ENCODE measurements around the gene TMED7. TPM values are rescaled to one million over a fixed set of nuclear protein-coding genes. Genes with fewer than 3 reads are reported as not detected.

The TMED7 gene
- total RNA-seq, 2 donors from 2014 or later, result 40.5 to 51.4 TPM

DNA sequence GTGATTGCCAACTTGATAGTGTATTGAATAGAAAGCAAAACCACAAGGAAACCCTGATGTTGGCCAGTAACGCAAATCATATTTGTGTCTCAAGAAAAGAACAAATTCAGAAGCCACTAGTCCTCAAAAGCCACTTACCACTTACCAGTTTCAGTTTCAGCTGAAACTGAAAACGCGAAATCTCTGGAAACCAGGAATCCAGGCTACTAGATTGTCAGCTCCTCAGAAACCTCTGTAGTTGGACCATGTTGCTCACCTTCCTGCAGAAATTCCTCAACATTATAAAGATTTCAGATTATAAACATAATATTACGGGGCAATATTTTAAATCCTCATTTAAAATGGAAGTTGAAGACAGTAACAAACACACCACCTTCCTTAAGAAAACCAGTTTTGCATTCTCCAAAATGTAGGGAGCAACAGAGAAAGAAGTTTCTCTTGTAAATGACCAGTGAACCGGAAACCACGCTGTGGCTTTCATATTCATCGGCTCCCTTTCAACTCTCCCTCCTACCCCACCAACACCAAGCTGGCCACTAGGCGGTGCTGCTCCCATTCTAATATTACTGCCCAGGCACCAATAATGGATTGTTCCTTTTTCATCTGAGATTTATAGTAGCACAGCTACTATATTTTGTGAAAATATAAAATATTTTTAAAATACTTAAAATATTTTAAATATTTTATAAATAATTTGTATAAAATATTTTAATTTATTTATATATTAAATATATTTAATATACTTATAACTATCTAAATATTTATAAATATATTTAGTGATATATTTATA lies 8.7 kb upstream of the TMED7 start:
- intact Hi-C loops (cut with DNase I), result loop anchor here (5.0 kb wide), 1 partner anchor 203 kb away; no protein-coding TSS in a partner anchor
- ATAC-seq, result peak; percentile 99

DNA sequence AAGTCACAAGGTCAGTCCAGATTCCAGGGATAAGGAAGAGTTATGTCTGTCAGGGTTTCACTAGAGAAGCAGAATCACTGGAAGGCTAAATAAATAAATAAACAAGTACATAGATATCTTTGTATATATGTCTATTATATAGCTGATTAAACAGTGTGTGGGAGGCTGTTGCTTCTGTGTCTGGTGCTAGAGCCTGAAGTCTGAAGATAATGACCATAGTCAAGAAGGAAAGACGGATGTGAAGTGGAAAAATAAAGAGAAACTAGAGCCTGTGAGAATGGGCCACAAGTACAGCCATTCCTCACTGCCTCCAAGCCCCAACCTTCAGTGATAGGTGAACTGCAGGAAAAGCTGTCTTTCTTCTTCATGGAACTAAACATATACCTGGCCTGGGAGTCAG lies 4.1 kb upstream of the TMED7 start:
- Histone ChIP-seq H3K4me3 (no peak overlapping the region), H3K27ac (no peak overlapping the region), H3K4me1 (peaks cover 8% of the 10 kb centered on the region), H3K9me3 (no peaks in the 10 kb centered on the region), H3K27me3 (no peaks in the 10 kb centered on the region), H3K36me3 (replicated peaks in 1 of 2; ENCODE audit: insufficient read depth in 1 of 2, low read depth in 2 of 2) (no peaks in the 10 kb centered on the region)
- intact Hi-C loops (cut with DNase I), result loop anchor here (5.0 kb wide), 1 partner anchor 207 kb away; no protein-coding TSS in a partner anchor
- TF ChIP-seq, protein P1, sequence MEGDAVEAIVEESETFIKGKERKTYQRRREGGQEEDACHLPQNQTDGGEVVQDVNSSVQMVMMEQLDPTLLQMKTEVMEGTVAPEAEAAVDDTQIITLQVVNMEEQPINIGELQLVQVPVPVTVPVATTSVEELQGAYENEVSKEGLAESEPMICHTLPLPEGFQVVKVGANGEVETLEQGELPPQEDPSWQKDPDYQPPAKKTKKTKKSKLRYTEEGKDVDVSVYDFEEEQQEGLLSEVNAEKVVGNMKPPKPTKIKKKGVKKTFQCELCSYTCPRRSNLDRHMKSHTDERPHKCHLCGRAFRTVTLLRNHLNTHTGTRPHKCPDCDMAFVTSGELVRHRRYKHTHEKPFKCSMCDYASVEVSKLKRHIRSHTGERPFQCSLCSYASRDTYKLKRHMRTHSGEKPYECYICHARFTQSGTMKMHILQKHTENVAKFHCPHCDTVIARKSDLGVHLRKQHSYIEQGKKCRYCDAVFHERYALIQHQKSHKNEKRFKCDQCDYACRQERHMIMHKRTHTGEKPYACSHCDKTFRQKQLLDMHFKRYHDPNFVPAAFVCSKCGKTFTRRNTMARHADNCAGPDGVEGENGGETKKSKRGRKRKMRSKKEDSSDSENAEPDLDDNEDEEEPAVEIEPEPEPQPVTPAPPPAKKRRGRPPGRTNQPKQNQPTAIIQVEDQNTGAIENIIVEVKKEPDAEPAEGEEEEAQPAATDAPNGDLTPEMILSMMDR (IDR thresholded peaks at IDR 0.05), result no peak
- no peak for TF ChIP-seq POLR2A (IDR thresholded peaks at IDR 0.05)
- ATAC-seq (no peak), DNase-seq (no peak)
- WGBS, 2 donors, result 53 to 83% methylated on average over 1 of the region's 1 CpG

More for the DNA sequence above, 8.7 kb upstream of the TMED7 start:
- peak in 2 of 3 donors; percentile 30 to 43 for TF ChIP-seq POLR2A (IDR thresholded peaks at IDR 0.05)
- TF ChIP-seq, protein P1 (IDR thresholded peaks at IDR 0.05), result peak; percentile 62 to 97 (median 96)
- WGBS, 2 donors, result 1 to 3% methylated on average over 8 of the region's 8 CpGs
- peaks cover 17% of the 10 kb centered on the region for H3K4me1 ChIP-seq
- no peaks in the 10 kb centered on the region for H3K9me3 ChIP-seq
- peak; percentile 87 to 94 (median 91) for DNase-seq
- no peaks in the 10 kb centered on the region for H3K36me3 ChIP-seq (replicated peaks in 1 of 2; ENCODE audit: insufficient read depth in 1 of 2, low read depth in 2 of 2)
- H3K27me3 ChIP-seq, result no peaks in the 10 kb centered on the region
- peak overlapping the region in 1 of 2 donors; percentile 4 for H3K4me3 ChIP-seq
- peak overlapping the region in 3 of 4 donors; percentile 67 to 87 (median 77) for H3K27ac ChIP-seq

DNA sequence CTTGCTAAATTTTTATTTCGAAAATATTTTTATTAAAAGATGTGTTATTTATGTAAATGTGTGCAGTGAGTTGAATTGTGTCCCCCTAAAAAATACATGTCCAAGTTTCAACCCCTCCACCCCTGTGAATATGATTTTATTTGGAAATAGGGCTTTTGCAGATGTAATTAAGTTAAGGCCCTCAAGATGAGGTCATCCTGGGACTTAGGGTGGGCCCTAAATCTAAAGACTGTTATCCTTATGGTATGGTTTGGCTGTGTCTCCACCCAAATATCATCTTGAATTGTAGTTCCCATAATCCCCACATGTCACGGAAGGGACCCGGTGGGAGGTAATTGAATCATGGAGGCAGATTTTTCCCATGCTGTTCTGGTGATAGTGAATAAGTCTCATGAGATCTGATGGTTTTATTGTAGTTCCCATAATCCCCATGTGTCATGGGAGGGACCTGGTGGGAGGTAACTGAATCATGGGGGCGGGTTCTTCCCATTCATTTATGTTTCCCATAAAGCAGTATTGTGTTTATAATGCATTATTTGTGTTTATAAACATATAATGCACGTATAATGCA lies 1.5 kb upstream of the TMED7 start:
- H3K4me1 ChIP-seq, result peaks cover 23% of the 10 kb centered on the region
- TF ChIP-seq, protein P1 (IDR thresholded peaks at IDR 0.05), result no peak
- no peak for TF ChIP-seq POLR2A (IDR thresholded peaks at IDR 0.05)
- no peaks in the 10 kb centered on the region for H3K9me3 ChIP-seq
- intact Hi-C loops (cut with DNase I), result no loop called here
- no peak overlapping the region for H3K27ac ChIP-seq
- ATAC-seq, result no peak
- no peak for DNase-seq
- no peaks in the 10 kb centered on the region for H3K36me3 ChIP-seq (replicated peaks in 1 of 2; ENCODE audit: insufficient read depth in 1 of 2, low read depth in 2 of 2)
- no peak overlapping the region for H3K4me3 ChIP-seq
- H3K27me3 ChIP-seq, result no peaks in the 10 kb centered on the region
- 77 to 85% methylated on average over 5 of the region's 5 CpGs for WGBS, 2 donors

DNA sequence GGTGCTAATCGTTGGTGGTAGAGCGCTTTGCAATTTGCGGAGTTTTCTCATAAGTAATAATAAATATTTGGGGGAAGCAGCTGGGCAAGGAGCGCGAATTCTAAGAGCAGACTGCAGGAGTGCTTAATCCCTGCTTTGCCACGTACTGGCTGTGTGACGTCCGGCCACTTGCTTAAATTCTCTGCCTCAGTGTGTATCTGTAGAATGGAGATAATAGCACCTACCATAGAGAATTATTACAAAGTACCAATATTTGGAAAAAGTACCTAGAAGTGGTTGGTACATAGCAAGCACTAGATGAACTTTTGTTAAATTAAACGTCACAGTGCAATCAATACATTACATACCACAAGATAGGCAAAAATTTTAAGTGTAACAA lies 598 bp upstream of the TMED7 start:
- WGBS, 2 donors, result 0 to 1% methylated on average over 9 of the region's 9 CpGs
- DNase-seq, result no peak
- H3K36me3 ChIP-seq (replicated peaks in 1 of 2; ENCODE audit: insufficient read depth in 1 of 2, low read depth in 2 of 2), result no peaks in the 10 kb centered on the region

More for the DNA sequence above, 598 bp upstream of the TMED7 start:
- H3K27ac ChIP-seq, result peak overlapping the region; percentile 72 to 97 (median 92)
- TF ChIP-seq POLR2A (IDR thresholded peaks at IDR 0.05), result no peak
- TF ChIP-seq, protein P1 (IDR thresholded peaks at IDR 0.05), result peak in 1 of 7 experiments; percentile 1
- ATAC-seq, result peak; percentile 35
- H3K27me3 ChIP-seq, result no peaks in the 10 kb centered on the region
- peaks cover 33% of the 10 kb centered on the region for H3K4me1 ChIP-seq
- intact Hi-C loops (cut with DNase I), result no loop called here
- H3K4me3 ChIP-seq, result peak overlapping the region; percentile 33 to 79
- H3K9me3 ChIP-seq, result no peaks in the 10 kb centered on the region
